Stimulated activated CD4-positive, alpha-beta T cell treated with anti-CD3 and anti-CD28 coated beads, Interleukin-4, amount 100 ng/mL, for 24 hours (primary cell): Measurements from ENCODE around the gene B4GALNT2.
"Not testable (repeated sequence)": the region's sequence is repeated elsewhere in the genome, so short reads cannot be mapped to it uniquely, and the experiment has no call there.

ENCODE experiments used
- DNase-seq: peaks from one replicate; pipeline ENCODE4 v3.0.0-alpha.2; 2020

The B4GALNT2 gene

DNA sequence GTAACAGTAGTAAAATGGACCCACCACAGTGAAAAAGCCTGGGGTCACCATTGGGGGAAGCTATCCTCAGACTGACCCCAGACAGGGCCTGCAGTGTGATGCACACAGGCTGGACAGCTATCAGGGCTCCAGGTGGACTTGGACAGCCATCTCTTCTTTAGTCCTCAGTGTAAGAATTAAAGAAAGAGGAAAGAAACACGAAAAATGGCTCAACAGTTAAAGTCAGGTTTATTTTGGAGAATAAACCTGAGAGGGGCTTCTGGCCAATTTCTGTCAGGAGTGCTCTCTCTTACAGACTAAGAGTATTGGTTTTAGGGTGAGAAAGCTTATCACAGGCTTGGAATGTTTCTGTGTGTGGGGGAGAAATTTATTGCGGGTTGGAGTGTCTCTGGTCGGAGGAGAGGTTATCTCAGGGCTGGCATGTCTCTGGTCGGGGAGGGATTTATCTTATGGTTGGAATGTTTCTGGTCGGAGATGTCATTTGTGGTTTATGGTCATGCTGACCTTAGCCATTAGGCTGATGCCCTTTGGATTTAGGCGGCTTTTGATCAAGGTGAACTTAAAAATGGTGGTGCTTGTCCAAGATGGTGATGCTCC, 10.8 kb upstream of the B4GALNT2 start:
- DNase-seq = no peak

DNA sequence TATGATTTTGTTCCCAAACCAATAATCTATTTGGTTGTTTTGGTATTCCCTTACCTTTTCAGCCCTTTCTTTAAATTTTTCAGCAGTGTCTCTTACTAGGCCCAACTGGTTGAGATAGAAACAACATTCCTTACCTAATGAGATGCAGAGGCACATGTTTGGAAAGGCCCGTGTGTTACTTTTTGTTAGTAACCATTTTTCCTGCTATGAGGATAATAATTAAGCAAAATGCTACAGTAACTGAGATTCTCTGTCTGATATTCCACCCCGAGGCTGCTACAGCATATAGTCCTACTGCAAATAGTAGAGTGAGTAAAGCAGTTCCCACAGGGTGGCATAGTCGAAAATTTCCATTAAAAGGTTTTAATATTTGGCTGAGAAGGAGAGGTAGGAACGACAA, 10.0 kb upstream of the B4GALNT2 start:
- no peak for DNase-seq

DNA sequence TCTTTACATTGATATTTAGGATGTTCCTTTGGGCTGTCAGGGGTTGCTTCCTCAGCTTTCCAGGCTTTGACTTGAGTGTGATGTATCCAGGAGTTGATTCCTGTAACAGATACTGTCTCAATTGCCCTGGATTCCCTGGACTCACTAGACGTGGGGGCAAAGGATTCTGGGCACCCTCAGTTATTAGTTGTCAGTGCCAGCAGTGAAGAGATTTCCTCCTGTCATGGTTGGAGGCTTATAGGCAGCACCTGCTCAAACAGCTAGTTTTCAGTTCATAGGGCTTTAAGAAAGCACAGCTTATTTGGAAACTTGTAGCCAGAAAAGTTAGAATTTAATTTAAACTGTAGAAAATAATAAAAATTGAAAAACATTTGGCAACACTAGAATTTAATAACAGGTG, 9.5 kb upstream of the B4GALNT2 start:
- no peak for DNase-seq

DNA sequence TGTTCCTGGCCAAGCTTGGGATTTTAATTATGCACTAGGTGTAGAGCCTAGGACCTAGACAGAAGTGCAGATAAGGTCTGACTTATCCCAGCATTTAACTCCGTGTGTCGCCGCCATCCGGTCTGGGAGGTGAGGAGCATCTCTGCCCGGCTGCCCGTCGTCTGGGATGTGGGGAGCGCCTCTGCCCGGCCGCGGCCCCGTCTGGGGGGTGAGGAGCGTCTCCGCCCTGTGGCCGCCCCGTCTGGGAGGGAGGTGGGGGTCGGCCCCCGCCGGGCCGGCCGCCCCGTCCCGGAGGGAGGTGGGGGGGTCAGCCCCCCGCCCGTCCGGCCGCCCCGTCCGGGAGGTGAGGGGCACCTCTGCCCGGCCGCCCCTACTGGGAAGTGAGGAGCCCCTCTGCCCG, 7.1 kb upstream of the B4GALNT2 start:
- no peak for DNase-seq

DNA sequence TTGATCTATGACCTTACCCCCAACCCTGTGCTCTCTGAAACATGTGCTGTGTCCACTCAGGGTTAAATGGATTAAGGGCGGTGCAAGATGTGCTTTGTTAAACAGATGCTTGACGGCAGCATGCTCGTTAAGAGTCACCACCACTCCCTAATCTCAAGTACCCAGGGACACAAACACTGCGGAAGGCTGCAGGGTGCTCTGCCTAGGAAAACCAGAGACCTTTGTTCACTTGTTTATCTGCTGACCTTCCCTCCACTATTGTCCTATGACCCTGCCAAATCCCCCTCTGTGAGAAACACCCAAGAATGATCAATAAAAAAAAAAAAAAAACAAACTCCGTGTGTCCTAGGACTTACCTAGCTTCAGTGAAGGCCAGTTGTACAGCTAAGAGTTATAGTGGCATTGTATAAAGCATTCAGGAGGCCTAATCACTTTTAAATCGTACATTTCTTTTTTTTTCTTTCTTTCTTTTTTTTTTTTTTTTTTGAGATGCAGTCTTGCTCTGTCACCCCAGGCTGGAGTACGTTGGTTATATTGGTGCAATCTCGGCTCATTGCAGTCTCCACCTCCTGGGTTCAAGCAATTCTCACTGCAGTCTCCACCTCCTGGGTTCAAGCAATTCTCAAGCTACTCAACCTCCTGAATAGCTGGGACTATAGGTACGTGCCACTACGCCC, 6.2 kb upstream of the B4GALNT2 start:
- not testable (repeated sequence) for DNase-seq

DNA sequence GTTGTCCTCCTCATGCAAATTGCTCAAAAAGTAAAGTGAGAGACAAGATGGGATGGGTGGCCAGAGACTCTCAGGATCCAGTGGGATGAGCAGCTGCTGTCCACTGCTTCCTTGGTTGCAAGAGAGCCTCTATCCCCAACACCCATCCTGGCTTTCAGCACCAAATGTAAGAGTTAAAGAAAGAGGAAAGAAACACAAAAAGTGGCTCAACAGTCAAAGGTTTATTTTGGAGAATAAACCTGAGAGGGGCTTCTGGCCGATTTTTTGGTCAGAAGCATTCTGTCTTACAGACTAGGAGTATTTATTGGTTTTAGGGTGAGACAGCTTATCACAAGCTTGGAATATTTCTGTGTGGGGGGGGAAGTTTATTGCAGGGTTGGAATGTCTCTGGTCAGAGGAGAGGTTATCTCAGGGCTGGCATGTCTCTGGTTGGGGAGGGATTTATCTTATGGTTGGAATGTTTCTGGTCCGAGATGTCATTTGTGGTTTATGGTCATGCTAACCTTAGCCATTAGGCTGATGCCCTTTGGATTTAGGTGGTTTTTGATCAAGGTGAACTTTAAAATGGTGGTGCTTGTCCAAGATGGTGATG, 3.1 kb upstream of the B4GALNT2 start:
- not testable (repeated sequence) for DNase-seq

DNA sequence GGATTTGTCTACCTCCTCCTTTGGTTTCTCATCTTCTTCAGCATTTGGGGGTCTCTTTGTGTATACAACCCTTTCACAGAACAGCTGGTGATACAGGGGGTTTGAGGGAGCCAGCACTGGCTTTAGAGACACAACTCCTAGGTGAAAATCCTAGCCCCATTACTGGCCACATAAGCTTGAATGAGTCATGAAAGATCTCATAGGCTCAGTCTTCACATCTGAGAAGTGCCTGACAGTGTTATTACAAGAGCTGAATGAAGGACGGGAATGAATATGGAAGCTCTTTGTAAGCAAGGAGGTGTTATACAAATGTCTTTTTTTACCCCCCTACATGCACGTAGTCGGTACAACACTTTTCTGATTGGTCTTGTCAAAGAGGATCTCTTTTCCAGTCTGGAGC, 1.7 kb upstream of the B4GALNT2 start:
- DNase-seq = no peak

DNA sequence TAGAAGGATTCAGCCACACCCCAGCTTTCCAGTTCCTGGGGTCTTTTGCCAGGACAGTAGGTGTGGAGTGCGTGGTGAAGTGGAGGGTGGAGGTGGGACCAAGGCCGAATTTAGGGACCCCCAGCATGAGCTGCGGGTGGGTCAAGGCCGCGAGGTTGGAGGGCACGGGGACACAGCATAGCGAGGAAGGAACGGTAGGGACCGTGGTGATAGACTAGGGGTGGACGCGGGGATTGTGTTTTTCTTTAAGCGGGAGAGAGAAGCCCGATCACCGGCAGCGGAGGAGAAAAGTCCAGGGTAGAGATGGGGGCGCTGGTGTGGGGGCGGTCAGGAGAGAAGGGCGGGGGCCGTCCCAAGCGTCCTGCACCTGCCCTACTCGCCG, 261 bp upstream of the B4GALNT2 start:
- DNase-seq = no peak

DNA sequence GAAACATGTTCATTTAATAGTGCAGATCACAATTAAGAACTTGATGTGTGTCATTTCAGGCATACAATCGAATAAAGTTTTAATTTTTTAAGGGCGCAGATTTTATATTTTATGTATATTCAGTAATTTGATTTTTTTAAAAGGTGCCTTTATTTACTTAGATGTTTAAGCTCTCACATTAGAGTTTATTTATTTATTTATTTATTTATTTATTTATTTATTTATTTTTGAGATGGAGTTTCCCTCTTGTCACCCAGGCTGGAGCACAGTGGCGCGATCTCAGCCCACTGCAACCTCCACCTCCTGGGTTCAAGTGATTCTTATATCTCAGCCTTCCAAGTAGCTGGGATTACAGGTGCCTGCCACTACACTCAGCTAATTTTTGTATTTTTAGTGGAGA, 3.8 kb downstream of the B4GALNT2 start:
- no peak for DNase-seq

DNA sequence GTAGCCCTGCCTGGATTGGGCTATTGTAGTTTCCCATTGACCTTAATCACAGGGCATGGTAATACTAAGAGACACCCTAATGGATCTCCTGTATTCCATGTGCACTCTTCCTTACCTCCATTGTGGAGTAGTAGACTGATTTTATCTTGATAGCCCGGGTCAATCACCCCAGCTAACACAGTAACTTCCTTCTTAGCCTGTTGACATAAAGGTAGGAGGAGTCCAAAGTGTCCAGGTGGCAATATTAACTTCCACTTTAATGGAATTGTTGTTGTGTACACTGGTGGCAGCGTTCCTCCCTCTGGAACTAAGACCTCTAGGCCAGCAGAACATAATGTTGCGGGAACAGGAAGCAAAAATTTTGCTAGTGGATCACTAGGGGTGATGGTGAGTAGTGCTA, 13.1 kb downstream of the B4GALNT2 start:
- not testable (repeated sequence) for DNase-seq

DNA sequence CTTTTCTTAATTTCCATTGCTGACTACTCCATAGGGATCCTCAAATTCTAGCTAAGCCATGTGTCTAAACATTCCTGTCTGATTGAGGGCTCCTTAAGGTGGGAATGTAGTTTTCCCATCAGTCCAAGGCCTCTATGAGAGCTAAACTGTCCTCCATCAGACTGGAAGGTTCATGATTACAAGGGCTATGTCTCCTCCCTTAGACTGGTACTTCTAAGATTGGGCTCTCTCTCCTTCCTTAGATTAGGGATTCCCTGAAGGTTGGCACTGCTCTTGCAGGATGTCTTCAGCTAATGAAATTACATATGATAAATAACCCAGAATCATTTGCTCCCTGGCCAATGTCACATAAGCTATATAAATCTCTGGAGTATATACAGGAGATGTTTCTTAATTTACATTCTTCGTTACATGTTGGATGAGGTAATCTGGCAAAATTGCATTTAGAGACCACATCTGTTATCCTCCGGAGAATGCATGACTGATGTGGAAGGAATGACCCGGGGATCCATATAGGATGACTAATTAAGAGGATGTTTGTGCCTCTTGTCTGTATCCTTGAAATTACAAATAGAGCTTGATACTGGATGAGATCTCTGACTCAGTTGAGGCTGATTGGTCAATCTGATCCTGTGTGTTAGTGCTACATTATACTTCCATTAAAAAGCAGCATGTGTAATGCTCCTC, 14.2 kb downstream of the B4GALNT2 start:
- DNase-seq = no peak

DNA sequence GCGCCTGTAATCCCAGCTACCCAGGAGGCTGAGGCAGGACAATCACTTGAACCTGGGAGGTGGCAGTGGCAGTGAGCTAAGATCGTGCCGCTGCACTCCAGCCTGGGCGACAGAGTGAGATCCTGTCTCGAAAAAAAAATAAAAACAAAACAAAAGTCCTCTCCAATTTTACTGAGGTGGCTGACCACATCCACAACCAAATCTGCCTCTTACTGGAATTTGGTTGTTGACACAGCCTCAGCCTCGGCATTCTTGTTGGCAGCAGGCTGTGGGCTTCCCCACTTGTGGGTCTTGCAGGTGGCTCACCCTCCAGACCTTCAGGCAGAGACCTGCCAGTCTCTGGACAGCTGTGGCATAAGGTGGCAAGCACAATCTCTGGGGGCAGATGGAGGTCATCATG, 15.6 kb downstream of the B4GALNT2 start:
- DNase-seq = no peak

DNA sequence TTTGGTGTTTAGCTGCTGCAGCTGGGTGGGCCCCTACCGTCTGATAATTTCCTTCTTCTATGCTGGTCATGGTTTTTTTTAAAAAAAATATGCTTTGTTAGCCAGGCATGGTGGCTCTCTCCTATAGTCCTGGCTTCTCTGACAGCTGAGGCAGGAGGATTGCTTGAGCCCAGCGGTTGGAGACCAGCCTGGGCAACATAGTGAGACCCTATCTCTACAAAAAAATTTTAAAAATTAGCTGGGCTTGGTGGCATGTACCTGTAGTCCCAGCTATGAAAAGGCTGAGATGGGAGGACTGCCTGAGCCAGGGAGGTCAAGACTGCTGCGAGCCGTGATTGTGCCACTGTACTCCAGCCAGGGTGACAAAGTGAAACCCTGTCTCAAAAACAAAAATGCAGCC, 19.4 kb downstream of the B4GALNT2 start:
- DNase-seq = no peak

DNA sequence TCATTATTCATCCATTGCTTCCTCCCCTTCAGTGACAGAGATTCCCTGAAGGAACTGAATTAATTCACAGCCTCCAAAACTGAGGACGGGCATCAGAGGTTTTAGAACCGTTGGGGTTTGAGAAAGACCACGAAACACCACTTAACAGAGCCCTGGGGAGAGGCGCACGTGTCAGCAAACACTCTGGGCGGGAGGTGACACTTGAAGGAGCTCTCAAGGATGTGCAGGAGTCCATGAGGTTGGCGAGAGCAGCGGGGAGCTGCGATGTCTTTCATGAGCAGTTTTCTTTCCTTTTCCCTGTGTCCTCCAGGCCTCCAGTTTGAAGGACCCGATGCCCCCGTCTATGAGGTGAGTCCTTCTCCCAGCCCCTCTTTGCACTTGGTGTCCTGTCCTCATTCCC, 23.7 kb downstream of the B4GALNT2 start:
- DNase-seq = no peak

DNA sequence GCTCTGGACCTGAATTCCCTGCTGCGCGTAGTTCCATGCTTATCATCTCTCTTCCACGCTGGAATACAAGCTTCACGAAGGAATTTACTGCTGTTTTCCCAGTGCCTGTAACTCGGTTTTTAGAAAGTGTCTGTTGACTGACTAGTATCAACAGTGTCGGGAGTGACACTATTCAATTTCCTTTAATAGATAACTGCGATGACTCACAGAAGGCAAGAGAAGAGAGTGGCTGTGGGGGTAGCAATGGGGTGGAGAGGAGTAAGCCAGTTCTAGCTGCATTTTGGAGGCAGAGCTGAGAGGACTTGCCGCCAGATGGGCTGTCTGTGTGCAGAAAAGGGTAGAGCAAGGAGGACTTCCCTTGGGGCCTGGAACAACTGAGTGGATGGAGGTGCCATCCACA, 25.2 kb downstream of the B4GALNT2 start:
- DNase-seq = no peak

DNA sequence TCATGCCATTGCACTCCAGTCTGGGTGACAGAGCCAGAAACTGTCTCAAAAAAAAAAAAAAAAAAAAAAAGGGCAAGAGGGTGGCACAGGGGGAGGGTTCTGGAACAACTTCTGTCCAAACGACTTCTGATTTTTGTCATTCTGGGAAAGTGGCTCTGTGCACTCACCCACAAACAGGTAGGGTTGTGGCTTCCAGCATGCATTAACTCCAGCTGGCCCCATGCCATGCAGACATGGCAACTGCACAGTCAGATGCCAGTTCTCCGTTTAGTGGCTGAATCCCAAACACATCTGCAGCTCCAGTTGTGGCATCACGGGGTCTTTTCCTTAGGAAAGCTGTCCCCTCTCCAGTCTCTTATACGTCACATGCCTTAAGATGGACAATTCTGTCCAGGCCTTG, 30.3 kb downstream of the B4GALNT2 start:
- no peak for DNase-seq

DNA sequence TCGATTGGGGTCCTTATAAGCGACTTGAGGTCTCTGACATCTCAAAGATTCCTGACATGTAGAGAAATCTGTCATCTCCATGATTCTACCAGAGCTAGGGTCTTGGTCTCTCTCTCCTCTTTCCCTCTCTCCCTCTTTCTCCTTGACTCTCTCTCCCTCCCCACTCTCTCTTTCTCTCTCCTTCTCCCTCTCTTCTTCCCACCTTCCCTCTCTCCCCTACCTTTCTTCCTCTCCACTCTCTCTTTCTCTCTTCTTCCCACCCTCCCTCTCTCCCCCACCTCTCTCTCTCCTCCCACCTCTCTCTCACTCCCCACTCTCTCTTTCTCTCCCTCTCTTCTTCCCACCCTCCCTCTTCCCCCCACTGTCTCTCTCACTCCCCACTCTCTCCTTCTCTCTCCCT, 32.6 kb downstream of the B4GALNT2 start:
- DNase-seq = no peak

DNA sequence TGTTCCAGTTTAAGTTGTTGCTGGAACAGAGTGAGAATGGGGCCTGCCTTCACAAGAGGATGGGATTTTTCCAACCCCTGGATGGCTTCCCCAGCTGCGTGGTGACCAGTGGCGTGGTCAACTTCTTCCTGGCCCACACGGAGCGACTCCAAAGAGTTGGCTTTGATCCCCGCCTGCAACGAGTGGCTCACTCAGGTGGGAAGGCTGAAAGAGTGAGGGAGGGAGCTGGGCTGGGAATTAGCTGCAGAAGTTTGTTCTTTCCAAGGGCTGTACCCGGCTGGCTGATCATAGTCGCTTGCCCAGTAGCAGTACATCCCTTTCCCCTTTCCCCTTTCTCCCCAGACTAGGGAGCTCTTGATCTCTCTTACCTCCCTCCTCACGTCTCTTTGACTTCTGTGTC, 36.1 kb downstream of the B4GALNT2 start:
- no peak for DNase-seq

DNA sequence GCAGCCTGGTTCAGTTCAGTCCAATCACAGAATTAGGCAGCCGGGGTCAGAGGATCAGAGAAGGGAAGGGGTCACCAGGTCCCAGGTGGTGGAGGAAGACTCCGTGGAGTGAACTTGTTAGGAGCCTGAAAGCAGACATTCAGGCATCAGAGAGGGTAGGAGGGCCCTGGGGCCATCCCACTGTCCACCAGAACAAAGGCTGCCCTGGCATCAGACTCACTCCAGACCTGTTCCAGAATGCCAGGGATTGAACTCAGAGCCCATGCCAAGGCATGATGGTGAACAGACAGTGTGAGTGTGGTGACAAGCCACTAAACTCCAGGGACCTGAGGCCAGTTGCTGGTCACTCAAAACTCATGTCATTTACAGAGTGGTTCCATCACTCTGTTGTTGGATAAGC, 37.6 kb downstream of the B4GALNT2 start:
- DNase-seq = no peak

DNA sequence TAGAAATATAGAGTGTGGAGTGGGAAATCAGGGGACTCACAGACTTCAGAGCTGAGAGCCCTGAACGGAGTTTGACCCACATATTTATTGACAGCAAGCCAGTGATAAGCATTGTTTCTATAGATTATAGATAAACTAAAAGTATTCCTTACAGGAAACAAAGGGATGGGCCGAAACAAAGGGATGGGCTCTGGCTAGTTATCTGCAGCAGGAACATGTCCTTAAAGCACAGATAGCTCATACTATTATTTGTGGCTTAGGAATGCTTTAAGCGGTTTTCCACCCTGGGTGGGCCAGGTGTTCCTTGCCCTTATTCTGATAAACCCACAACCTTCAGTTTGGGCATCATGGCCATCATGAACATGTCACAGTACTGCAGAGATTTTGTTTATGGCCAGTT, 38.1 kb downstream of the B4GALNT2 start:
- not testable (repeated sequence) for DNase-seq

DNA sequence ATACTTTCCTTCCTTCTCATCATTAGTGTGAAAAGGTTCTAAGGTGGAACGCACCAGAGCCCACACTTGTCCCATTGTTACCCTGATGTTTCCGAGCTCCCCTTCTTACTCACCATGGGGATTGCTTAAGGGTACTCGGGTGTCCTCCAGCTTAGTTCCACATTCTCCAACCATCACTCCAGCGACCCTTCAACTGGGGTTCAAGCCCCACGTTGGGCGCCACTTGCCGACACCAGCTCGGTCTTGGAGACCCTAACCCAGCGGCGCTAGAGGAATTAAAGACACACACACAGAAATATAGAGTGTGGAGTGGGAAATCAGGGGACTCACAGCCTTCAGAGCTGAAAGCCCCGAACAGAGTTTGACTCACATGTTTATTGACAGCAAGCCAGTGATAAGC, 43.4 kb downstream of the B4GALNT2 start:
- DNase-seq = not testable (repeated sequence)

DNA sequence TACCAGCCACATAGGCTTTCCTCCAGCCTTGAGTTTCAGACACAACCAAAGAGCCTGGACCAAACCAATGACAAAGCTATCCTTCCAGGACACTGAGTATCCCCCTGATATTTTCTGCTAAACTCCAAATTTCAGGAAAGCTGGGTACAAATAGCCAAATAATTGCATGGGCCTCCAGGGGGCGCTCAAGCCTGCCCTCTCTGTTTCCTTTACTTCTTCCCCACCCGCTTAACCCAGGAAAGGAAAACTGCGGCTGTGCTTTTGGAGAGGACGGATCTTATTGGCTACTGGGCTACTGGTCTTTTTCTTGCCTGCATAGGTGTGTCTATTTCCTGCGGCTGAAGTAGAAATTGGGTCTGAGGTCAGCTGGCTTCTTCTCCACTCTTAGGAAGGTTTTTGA, 47.7 kb downstream of the B4GALNT2 start:
- DNase-seq = peak; percentile 70

DNA sequence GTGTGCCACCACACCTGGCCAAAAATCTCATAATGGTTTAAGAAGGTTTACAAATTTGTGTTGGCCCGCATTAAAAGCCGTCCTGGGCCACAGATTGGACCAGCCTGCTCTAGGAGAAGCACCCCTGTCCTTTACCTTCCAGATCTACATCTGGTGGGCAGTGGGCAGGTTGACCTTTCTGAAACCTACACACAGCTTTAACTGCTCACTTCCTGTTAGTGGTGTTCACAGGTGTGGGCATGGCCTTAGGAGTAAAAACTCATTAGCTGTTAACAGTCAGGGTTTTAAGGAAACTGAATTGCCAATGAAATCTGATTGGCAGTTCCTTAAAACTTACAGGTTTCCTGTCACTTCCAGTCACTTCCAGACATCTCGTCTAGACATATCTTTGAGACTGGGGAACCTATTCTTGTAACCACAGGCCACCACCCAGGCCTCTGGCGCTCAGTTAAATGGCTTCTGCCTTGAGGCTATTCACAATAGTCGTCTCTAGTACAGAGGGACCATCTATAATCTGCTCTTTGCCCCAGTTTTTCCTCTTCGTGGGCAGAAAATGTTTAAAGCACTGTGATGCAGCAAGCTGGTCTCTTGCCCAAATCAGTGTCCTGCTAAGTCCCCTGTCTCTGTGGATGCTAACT, 48.5 kb downstream of the B4GALNT2 start:
- DNase-seq = no peak

DNA sequence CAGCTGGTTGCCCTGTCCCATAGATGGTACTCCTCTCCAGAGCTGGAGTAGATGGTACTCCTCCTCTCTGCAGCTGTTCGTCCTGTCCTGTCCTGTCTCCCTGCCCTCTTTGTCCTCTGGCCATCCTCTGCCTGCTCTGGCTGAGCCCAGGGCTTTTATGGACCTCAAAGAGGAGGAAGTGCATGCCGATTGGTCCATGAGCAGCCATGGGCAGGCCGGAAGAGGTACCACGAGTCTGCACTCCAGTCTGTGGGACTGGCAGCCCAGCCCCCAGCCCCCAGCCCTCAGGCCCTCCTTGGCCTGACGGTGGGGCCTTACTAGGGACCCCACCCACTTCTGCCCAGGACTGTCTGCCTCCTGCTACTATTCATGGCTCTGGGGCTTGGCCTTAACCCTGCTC, 50.8 kb downstream of the B4GALNT2 start:
- DNase-seq = no peak
